Common myeloid progenitor, CD34-positive (primary cell): ENCODE results near the gene FAM81B.
A peak's percentile ranks its signal among the peaks of the same experiment; 100 is the strongest.
"Not testable (repeated sequence)": the region's sequence is repeated elsewhere in the genome, so short reads cannot be mapped to it uniquely, and the experiment has no call there.

Experiments
- CTCF ChIA-PET: fragments of 350-600 bp; sonication (Branson Sonifier 250); formaldehyde crosslinking; loops from one replicate; lab custom pipeline; 2021; ENCODE audit warnings: antibody characterized with exemption; lab: Charles Lee
- POLR2A ChIA-PET: fragments of 350-600 bp; sonication (Branson Sonifier 250); formaldehyde crosslinking; loops from one replicate; lab custom pipeline; 2021; ENCODE audit warnings: antibody characterized with exemption; lab: Charles Lee
- DNase-seq, 3 donors: peaks; one replicate each; pipeline versions ENCODE4 v3.0.0 to v3.0.0-alpha.2; 2013
- H3K27ac ChIP-seq, 2 experiments: 1 replicate in 1 of 2; 2 replicates in 1 of 2; pipeline ENCODE4 v1.7.0; 2013; ENCODE audit warnings: inconsistent platforms in 2 of 2, low read length in 2 of 2, mild to moderate bottlenecking in 2 of 2, low read depth in 1 of 2, moderate library complexity in 1 of 2; ENCODE audit not compliant: severe bottlenecking in 2 of 2, insufficient read depth in 1 of 2, poor library complexity in 1 of 2
- H3K27me3 ChIP-seq, 5 experiments: replicated peaks in 2 of 5; 1 replicate in 3 of 5; 2 replicates in 2 of 5; pipeline versions ENCODE4 v1.6.1 to v1.7.0; 2013; ENCODE audit warnings: low read length in 4 of 5, mild to moderate bottlenecking in 2 of 5, moderate library complexity in 2 of 5, inconsistent platforms in 1 of 5; ENCODE audit not compliant: insufficient read depth in 5 of 5, control insufficient read depth in 4 of 5
- H3K36me3 ChIP-seq, 4 experiments: 1 replicate in 2 of 4; 2 replicates in 2 of 4; pipeline versions ENCODE4 v1.6.1 to v1.7.0; 2013; ENCODE audit warnings: low read length in 3 of 4, control low read depth in 1 of 4, mild to moderate bottlenecking in 1 of 4; ENCODE audit not compliant: control insufficient read depth in 4 of 4, insufficient read depth in 4 of 4
- H3K4me1 ChIP-seq, 4 experiments: 1 replicate in 3 of 4; 2 replicates in 1 of 4; pipeline versions ENCODE4 v1.6.1 to v1.7.1; 2013; ENCODE audit warnings: low read length in 3 of 4, mild to moderate bottlenecking in 3 of 4, control low read depth in 1 of 4, inconsistent platforms in 1 of 4, moderate library complexity in 1 of 4; ENCODE audit not compliant: control insufficient read depth in 4 of 4, insufficient read depth in 4 of 4; ENCODE audit errors: control extremely low read depth in 1 of 4
- H3K4me3 ChIP-seq, 7 experiments: 1 replicate in 4 of 7; 2 replicates in 3 of 7; pipeline versions ENCODE4 v1.5.1 to v1.7.0; 2013; ENCODE audit warnings: mild to moderate bottlenecking in 7 of 7, low read length in 6 of 7, moderate library complexity in 6 of 7, inconsistent platforms in 2 of 7, low read depth in 2 of 7, control low read depth in 1 of 7; ENCODE audit not compliant: insufficient read depth in 4 of 7, control insufficient read depth in 1 of 7; ENCODE audit errors: extremely low read depth in 1 of 7
- H3K9me3 ChIP-seq, 5 experiments: 1 replicate in 4 of 5; 2 replicates in 1 of 5; pipeline versions ENCODE4 v1.6.1 to v1.7.1; 2013; ENCODE audit warnings: low read length in 4 of 5, mild to moderate bottlenecking in 2 of 5, inconsistent platforms in 1 of 5, low read depth in 1 of 5, moderate library complexity in 1 of 5; ENCODE audit not compliant: control insufficient read depth in 4 of 5, insufficient read depth in 2 of 5; ENCODE audit errors: control extremely low read depth in 1 of 5
- WGBS: methylation state at CpG from one replicate; pipeline ENCODE4 v1.1.5; 2013; ENCODE audit not compliant: insufficient coverage; 5-methylcytosine and 5-hydroxymethylcytosine counted together

FAM81B gene

GRCh38 chr5:95380103-95380628 lies 11.0 kb upstream of the FAM81B start:
- no peak overlapping the region for H3K27ac ChIP-seq
- H3K27me3 ChIP-seq, result no peaks in the 10 kb centered on the region
- H3K36me3 ChIP-seq, result no peaks in the 10 kb centered on the region
- WGBS, result 63% methylated on average over 4 of the region's 5 CpGs
- H3K9me3 ChIP-seq, result peaks cover 0 to 8% (median 4%) of the 10 kb centered on the region in 5 experiments
- H3K4me3 ChIP-seq, result no peak overlapping the region
- DNase-seq, result no peak
- CTCF ChIA-PET, result interaction anchor here (0.8 to 0.9 kb wide), 2 partner anchors 10 to 11 kb away, joined by 3 read pairs; partner anchors contain the start of gene FAM81B
- no peaks in the 10 kb centered on the region for H3K4me1 ChIP-seq
- POLR2A ChIA-PET, result no interaction called here

- DNase-seq, result no peak
- Histone ChIP-seq H3K4me1 (no peaks in the 10 kb centered on the region), H3K9me3 (peaks cover 0 to 8% (median 4%) of the 10 kb centered on the region in 5 experiments), H3K4me3 (no peak overlapping the region), H3K36me3 (no peaks in the 10 kb centered on the region), H3K27me3 (no peaks in the 10 kb centered on the region), H3K27ac (no peak overlapping the region)
- ChIA-PET POLR2A (no interaction called here), CTCF (interaction anchor here (1.4 kb wide), 1 partner anchor 10 kb away, joined by 3 read pairs; no protein-coding TSS in a partner anchor)
- WGBS, result 0% methylated on average over 2 of the region's 4 CpGs
These were observed 8.4 kb upstream of the FAM81B start for GRCh38 chr5:95382801-95383200.

- no peak overlapping the region for H3K4me3 ChIP-seq
- H3K27me3 ChIP-seq, result no peaks in the 10 kb centered on the region
- POLR2A ChIA-PET, result no interaction called here
- no peak for DNase-seq
- H3K36me3 ChIP-seq, result no peaks in the 10 kb centered on the region
- H3K4me1 ChIP-seq, result no peaks in the 10 kb centered on the region
- CTCF ChIA-PET, result interaction anchor here (1.3 kb wide), 1 partner anchor 20 kb away, joined by 3 read pairs; no protein-coding TSS in a partner anchor
- H3K9me3 ChIP-seq, result peaks cover 0 to 8% (median 4%) of the 10 kb centered on the region in 5 experiments
- 94% methylated on average over 4 of the region's 5 CpGs for WGBS
- no peak overlapping the region for H3K27ac ChIP-seq
These were observed 6.5 kb upstream of the FAM81B start for GRCh38 chr5:95384485-95385213.

- no peak overlapping the region for H3K4me3 ChIP-seq
- CTCF ChIA-PET, result interaction anchor here (1.3 kb wide), 1 partner anchor 20 kb away, joined by 3 read pairs; no protein-coding TSS in a partner anchor
- peaks cover 0 to 6% (median 1%) of the 10 kb centered on the region in 5 experiments for H3K9me3 ChIP-seq
- no peaks in the 10 kb centered on the region for H3K27me3 ChIP-seq
- no peak for DNase-seq
- no peaks in the 10 kb centered on the region for H3K4me1 ChIP-seq
- POLR2A ChIA-PET, result no interaction called here
- no peaks in the 10 kb centered on the region for H3K36me3 ChIP-seq
- WGBS, result 100% methylated on average over 1 of the region's 1 CpG
- no peak overlapping the region for H3K27ac ChIP-seq
These were observed 5.8 kb upstream of the FAM81B start for GRCh38 chr5:95385334-95385733.

- H3K27me3 ChIP-seq, H3K36me3 ChIP-seq, H3K4me1 ChIP-seq, H3K4me3 ChIP-seq, POLR2A ChIA-PET, H3K9me3 ChIP-seq, DNase-seq: not testable (repeated sequence)
- whole genome bisulfite sequencing, result no CpG with 5 or more reads among the region's 3 CpGs
- CTCF ChIA-PET, result interaction anchor here (1.8 kb wide), 1 partner anchor 15 kb away, joined by 4 read pairs; no protein-coding TSS in a partner anchor
- peak overlapping the region in 1 of 2 experiments; percentile 93 for H3K27ac ChIP-seq
These were observed 799 bp downstream of the FAM81B start for GRCh38 chr5:95391965-95392364.

- Histone ChIP-seq H3K4me3 (peak overlapping the region in 2 of 7 experiments; percentile 26 to 46), H3K9me3 (no peaks in the 10 kb centered on the region), H3K27me3 (no peaks in the 10 kb centered on the region), H3K4me1 (peaks cover 0 to 6% (median 0%) of the 10 kb centered on the region in 4 experiments), H3K36me3 (no peaks in the 10 kb centered on the region), H3K27ac (peak overlapping the region; percentile 93)
- ChIA-PET POLR2A (no interaction called here), CTCF (interaction anchor here (0.7 to 1.8 kb wide), 3 partner anchors 9 to 17 kb away, joined by 3 to 4 read pairs (median 3); no protein-coding TSS in a partner anchor)
- DNase-seq, result peak; percentile 92 to 97 (median 95)
- no CpG with 5 or more reads among the region's 1 CpG for WGBS
These were observed 1.5 kb downstream of the FAM81B start for GRCh38 chr5:95392593-95393182.
